HG02798 (cell line): ENCODE measurements around the gene AGBL5.
"Not testable (repeated sequence)": the region's sequence is repeated elsewhere in the genome, so short reads cannot be mapped to it uniquely, and the experiment has no call there.

Source experiments
- ATAC-seq: cut with Tn5 transposase; IDR thresholded peaks from one replicate; pipeline ENCODE4 v1.9.1; 2021; ENCODE audit warnings: mild to moderate bottlenecking; ENCODE audit not compliant: unreplicated experiment, poor library complexity

AGBL5 gene

GRCh38 chr2:27111392-27112078 is 60.1 kb downstream of the AGBL5 start:
- not testable (repeated sequence) for ATAC-seq

- no peak for ATAC-seq
These were observed 64.1 kb downstream of the AGBL5 start for GRCh38 chr2:27115519-27115918.

GRCh38 chr2:27117995-27118524 is 66.6 kb downstream of the AGBL5 start:
- no peak for ATAC-seq

GRCh38 chr2:27118525-27119329 is 67.3 kb downstream of the AGBL5 start, which contains the start of gene CGREF1:
CGREF1 (minus strand) TSS chr2:27119128; CDS start chr2:27104366, 14,762 bp downstream.
- ATAC-seq: no peak

DNA sequence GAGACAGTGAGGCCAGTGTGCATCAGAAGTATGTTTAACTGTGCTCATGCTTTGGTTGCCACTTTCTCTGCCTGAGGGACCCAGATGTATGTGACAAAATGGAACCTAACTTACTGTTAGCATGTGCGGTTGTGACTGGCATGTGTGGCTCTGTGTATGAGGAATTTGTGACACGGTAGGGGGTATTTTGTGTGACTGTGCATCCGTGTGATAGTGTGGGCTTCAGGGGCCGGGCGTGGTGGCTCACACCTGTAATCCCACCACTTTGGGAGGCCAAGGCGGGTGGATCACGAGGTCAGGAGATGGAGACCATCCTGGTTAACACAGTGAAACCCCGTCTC is 67.8 kb downstream of the AGBL5 start:
- not testable (repeated sequence) for ATAC-seq
